Measurements from ENCODE around the gene EVI5L. TPM values are rescaled to one million over a fixed set of nuclear protein-coding genes. Genes with fewer than 3 reads are reported as not detected.

Gene EVI5L
- total RNA-seq, 1 experiment from 2014 or later: 21.1 TPM

GRCh38 chr19:7817801-7818200, 12.2 kb upstream of the EVI5L start:
- no peak for DNase-seq (ENCODE audit: low spot score)

GRCh38 chr19:7818806-7819205, 11.2 kb upstream of the EVI5L start:
- no peak for DNase-seq (ENCODE audit: low spot score)

GRCh38 chr19:7819337-7819736, 10.7 kb upstream of the EVI5L start:
- DNase-seq (ENCODE audit: low spot score): no peak

- DNase-seq (ENCODE audit: low spot score): no peak
Measured at GRCh38 chr19:7820588-7820987, 9.4 kb upstream of the EVI5L start.

GRCh38 chr19:7822910-7823515, 7.0 kb upstream of the EVI5L start:
- no peak for DNase-seq (ENCODE audit: low spot score)

GRCh38 chr19:7823686-7824301, 6.2 kb upstream of the EVI5L start:
- DNase-seq (ENCODE audit: low spot score): no peak

- DNase-seq (ENCODE audit: low spot score): no peak
Measured at GRCh38 chr19:7829166-7829520, 875 bp upstream of the EVI5L start.

- DNase-seq (ENCODE audit: low spot score): no peak
Measured at GRCh38 chr19:7830272-7830771, 304 bp downstream of the EVI5L start.

GRCh38 chr19:7830823-7831222, 805 bp downstream of the EVI5L start:
- DNase-seq (ENCODE audit: low spot score): no peak

GRCh38 chr19:7831452-7831851, 1.4 kb downstream of the EVI5L start:
- peak; percentile 50 for DNase-seq (ENCODE audit: low spot score)

GRCh38 chr19:7832009-7832408, 2.0 kb downstream of the EVI5L start:
- DNase-seq (ENCODE audit: low spot score): no peak

GRCh38 chr19:7832781-7833180, 2.8 kb downstream of the EVI5L start:
- DNase-seq (ENCODE audit: low spot score): no peak

GRCh38 chr19:7833225-7834099, 3.4 kb downstream of the EVI5L start:
- DNase-seq (ENCODE audit: low spot score): peak; percentile 69

GRCh38 chr19:7839476-7839875, 9.5 kb downstream of the EVI5L start:
- DNase-seq (ENCODE audit: low spot score): no peak

- DNase-seq (ENCODE audit: low spot score): no peak
Measured at GRCh38 chr19:7840629-7841028, 10.6 kb downstream of the EVI5L start.

- no peak for DNase-seq (ENCODE audit: low spot score)
Measured at GRCh38 chr19:7841751-7842660, 12.0 kb downstream of the EVI5L start.

- no peak for DNase-seq (ENCODE audit: low spot score)
Measured at GRCh38 chr19:7842661-7843294, 12.8 kb downstream of the EVI5L start.

GRCh38 chr19:7843521-7843920, 13.5 kb downstream of the EVI5L start:
- DNase-seq (ENCODE audit: low spot score): no peak

GRCh38 chr19:7844405-7844804, 14.4 kb downstream of the EVI5L start:
- no peak for DNase-seq (ENCODE audit: low spot score)

GRCh38 chr19:7844951-7845350, 14.9 kb downstream of the EVI5L start:
- DNase-seq (ENCODE audit: low spot score): no peak

Measured in A172 (cell line).